GM10847 (cell line): ENCODE data around the gene MSLN.

Experiments used
- POLR2A ChIP-seq: IDR thresholded peaks from 2 replicates; pipeline ENCODE4 v1.6.1; 2011; ENCODE audit not compliant: insufficient read length; ENCODE audit errors: extremely low read depth

MSLN gene

GRCh38 chr16:729768-730665, 30.5 kb upstream of the MSLN start:
- TF ChIP-seq POLR2A: no peak

GRCh38 chr16:730666-731509, 29.6 kb upstream of the MSLN start:
- no peak for TF ChIP-seq POLR2A

GRCh38 chr16:732332-732731, 28.2 kb upstream of the MSLN start:
- TF ChIP-seq POLR2A: no peak

DNA sequence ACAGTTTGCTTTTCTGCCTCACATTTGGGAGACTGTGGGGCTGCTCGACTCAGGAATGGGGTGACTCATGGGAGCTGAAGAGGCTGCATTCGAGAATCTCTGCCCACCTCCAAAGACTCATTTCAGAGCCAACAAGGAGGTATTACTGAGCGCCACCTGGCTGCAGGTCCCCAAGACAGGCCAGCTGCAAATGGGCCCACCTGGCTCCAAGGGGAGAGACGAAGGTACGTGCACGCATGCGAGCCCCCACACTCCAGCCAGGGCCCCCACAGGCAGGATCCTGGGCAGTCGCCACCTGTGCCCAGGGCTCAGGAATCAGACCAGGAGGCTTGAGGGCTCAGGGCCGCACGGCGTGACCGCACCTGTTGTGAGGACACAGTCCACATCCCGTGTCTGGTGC, 27.6 kb upstream of the MSLN start:
- TF ChIP-seq POLR2A: no peak

GRCh38 chr16:733382-734207, 26.9 kb upstream of the MSLN start:
- no peak for TF ChIP-seq POLR2A

DNA sequence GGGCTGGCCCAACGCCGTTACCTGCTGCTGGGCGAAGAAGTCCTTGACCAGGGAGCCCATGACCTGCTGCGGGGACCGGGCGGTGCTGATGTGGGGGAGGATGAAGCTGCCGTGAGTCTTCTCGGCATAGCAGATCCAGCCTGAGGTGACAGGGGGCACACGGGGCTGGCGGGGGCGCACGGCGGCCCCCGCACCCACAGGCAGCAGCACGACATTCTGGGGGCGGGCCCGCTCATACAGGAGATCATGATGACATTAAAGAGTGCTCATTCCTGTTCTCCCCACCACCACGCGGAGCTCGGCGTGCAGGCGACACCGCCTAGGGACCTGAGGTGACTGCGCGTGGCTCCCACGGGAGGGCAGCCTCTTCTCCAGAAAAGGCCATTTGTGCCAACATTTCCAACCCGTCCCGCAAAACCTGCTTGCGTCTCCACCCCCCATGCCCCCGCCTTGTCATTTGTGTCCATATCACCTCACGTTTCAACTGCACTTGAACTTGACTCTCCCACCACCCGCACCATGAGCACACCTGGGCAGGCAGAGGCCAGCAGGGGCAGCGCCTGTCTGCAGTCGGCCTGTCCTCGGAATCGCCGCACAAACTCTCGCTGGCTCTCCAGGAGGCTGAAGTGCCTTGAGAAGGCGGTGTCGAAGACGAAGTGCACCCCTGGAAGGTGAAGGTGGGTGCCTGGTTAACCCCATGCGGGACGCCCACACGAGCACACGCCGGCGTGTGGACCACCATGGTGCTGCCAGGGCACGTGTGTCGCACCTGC, 26.1 kb upstream of the MSLN start:
- no peak for TF ChIP-seq POLR2A

GRCh38 chr16:734981-735881, 25.3 kb upstream of the MSLN start:
- TF ChIP-seq POLR2A: no peak

DNA sequence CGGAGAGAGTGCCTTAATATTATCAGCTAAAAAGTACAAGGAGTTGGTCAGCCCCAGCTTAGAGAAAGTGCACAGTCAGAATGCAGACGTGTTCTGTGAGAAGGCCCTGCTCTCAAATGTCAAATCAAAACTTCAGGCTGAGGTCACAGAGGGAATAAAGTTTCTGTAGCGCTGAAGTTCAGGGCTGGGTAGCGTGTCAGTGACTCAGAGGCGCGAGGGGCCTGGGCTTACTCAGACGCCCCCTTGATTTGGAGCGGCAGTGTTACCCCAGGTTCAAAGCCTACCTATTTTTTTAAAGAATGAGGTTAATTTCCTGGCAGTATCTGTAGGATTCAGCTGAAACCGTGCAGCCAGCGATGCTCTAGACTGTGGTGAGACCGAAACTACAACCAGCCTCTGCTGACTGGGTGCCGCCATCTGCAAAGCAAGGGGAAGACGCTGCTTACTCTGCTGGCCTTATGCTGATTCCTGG, 24.5 kb upstream of the MSLN start:
- no peak for TF ChIP-seq POLR2A

GRCh38 chr16:736936-737481, 23.5 kb upstream of the MSLN start:
- no peak for TF ChIP-seq POLR2A

DNA sequence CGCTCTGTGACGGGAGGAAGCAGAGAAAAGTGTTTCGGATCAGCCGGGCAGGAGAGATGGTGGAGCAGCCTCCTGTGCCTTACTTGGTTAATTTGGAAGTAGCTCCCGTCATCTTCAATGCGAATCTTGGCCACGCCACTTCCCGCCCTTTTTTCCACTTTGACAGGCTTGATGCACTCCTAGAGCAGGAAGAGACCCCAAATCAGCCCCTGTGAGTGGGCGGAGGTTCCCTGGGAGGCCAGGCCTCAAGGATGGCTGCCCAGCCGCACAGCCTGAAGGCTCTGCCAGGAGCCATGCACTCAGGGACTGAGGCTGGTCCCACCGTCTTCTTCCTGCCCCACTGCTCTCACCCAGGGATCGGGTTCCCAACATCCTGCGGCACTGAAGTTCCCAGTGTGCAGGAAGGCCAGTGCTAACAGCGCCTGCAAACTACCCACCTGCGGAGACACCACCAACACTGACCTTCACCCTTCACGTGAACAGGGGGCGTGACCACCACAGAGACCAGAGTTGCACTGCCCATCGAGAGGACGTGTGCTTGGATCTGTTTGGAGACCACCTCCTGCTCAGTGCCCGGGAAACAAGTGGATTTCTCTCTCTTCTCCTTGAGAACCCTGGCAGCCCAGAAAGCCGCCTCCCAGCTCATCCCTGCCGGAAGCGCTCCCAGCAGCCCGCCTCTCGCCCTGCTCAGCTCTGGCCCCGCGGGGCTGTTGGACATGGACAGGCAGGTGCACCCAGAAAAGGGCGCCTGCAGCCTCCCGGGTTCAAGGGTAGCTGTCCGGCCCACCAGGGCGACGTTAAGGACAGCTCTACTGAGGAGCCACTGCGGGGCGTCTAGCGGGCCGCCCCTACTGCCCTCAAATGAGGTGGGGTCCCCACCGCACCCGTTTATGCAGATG, 20.7 kb upstream of the MSLN start:
- TF ChIP-seq POLR2A: no peak

DNA sequence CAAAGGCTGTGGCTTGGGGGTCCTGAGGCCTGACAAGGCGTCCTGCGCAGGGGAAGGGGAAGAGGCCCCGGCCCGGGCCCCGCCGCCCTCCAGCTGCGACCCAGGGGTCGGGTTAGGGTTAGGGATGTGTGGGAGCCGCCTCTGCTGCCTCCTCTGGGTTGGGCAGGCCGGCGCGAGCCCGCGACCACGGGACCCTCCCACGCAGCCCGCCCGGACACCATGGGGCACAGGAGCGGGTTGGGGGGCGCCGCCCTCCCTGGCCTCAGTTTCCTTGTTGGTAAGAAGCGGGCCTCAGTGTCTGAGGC, 20.1 kb upstream of the MSLN start:
- no peak for TF ChIP-seq POLR2A

DNA sequence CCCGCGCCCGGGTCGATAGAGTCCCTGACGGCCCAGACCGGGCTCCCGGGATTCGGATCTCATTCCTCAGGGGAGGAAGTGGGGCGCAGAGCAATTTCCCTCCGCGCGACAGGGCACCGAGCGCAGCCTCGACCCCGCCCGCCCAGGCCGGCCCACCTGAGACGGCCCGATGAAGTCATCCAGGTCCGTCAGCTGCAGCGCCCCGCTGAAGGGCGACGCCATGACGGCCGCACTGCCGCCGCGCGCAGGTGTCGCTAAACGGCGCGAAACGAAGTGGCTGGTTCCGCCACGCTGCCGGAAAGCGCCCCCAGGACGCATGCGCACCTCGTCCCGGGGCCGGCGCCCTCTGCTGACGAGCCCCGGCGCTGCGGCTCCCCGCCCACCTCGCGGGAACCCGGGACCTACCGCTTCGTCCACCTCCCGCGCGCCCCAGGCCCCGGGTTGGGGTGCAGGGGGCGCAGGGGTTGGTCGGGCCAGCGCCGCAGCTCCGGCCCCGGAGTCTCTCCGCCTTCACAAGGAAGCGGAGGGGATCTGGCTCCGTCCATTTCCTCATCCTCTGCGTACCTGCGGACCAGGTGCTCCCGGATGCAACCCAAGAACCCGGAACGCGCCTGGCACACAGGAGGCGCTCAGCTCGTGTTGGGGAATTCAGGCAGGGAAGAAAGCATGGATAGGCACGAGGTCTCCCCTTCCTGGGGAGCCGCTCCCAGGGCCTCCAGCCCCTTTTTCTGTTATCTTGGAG, 19.6 kb upstream of the MSLN start, which contains the start of gene CIAO3:
TSS of gene CIAO3 (minus strand) at position 234 of the 742 bp plus-strand sequence. CDS start at position 222, 12 bp downstream.
- TF ChIP-seq POLR2A: no peak
